Neural cell (in vitro differentiated cells): ENCODE measurements around the gene STAB1. TPM values are rescaled to one million over a fixed set of nuclear protein-coding genes. Genes with fewer than 3 reads are reported as not detected.
"Not testable (repeated sequence)": the region's sequence is repeated elsewhere in the genome, so short reads cannot be mapped to it uniquely, and the experiment has no call there.

Experiments
- H2AFZ ChIP-seq: fragments of 200-600, 300-800 bp; sonication (generic), shearing (Covaris generic); 2 replicates; pipeline ENCODE4 v1.6.0; 2014; ENCODE audit warnings: low read depth, mild to moderate bottlenecking, antibody characterized with exemption, low read length, moderate library complexity
- H3F3A ChIP-seq: fragments of 200-600 bp; shearing (Covaris generic); 2 replicates; pipeline ENCODE4 v1.6.1; 2016; ENCODE audit warnings: mild to moderate bottlenecking, moderate library complexity, mixed read lengths, antibody characterized with exemption, low read length; ENCODE audit not compliant: insufficient read depth, poor library complexity, severe bottlenecking
- H3K27ac ChIP-seq: fragments of 200-600, 300-800 bp; sonication (generic), shearing (Covaris generic); 2 replicates; pipeline ENCODE4 v1.5.1; 2014; ENCODE audit warnings: mild to moderate bottlenecking, low read length, moderate library complexity
- H3K27me3 ChIP-seq: fragments of 300-800, 200-600 bp; sonication (generic), shearing (Covaris generic); 2 replicates; pipeline ENCODE4 v1.6.0; 2014; ENCODE audit warnings: mild to moderate bottlenecking, low read depth, low read length, moderate library complexity; ENCODE audit not compliant: insufficient read depth
- H3K36me3 ChIP-seq: fragments of 300-800, 200-600 bp; sonication (generic), shearing (Covaris generic); 2 replicates; pipeline ENCODE4 v1.5.1; 2014; ENCODE audit warnings: mild to moderate bottlenecking, antibody characterized with exemption, low read length, moderate library complexity; ENCODE audit not compliant: insufficient read depth
- H3K4me2 ChIP-seq: fragments of 300-800, 200-600 bp; sonication (generic), shearing (Covaris generic); 2 replicates; pipeline ENCODE4 v1.6.0; 2014; ENCODE audit warnings: mild to moderate bottlenecking, low read length
- H3K4me3 ChIP-seq: fragments of 300-800, 200-600 bp; sonication (generic), shearing (Covaris generic); 2 replicates; pipeline ENCODE4 v1.5.1; 2014; ENCODE audit warnings: mild to moderate bottlenecking, low read length, moderate library complexity
- H3K79me2 ChIP-seq: fragments of 200-600 bp; shearing (Covaris generic); replicated peaks from 2 replicates; pipeline ENCODE4 v1.6.0; 2014; ENCODE audit warnings: mild to moderate bottlenecking, low read length, moderate library complexity; ENCODE audit not compliant: insufficient read depth
- H3K9ac ChIP-seq: fragments of 300-800, 200-600 bp; sonication (generic), shearing (Covaris generic); 2 replicates; pipeline ENCODE4 v1.6.1; 2016; ENCODE audit warnings: mild to moderate bottlenecking, low read length, mixed read lengths
- H3K9me2 ChIP-seq: fragments of 200-600 bp; shearing (Covaris generic); 2 replicates; pipeline ENCODE4 v1.6.1; 2016; ENCODE audit warnings: mild to moderate bottlenecking, low read length, mixed read lengths; ENCODE audit not compliant: insufficient read depth
- H3K9me3 ChIP-seq: fragments of 200-600, 300-800 bp; sonication (generic), shearing (Covaris generic); 2 replicates; pipeline ENCODE4 v1.6.1; 2016; ENCODE audit warnings: mild to moderate bottlenecking, mixed run types, low read length, moderate library complexity, mixed read lengths
- H4K20me1 ChIP-seq: fragments of 200-600 bp; shearing (Covaris generic); 2 replicates; pipeline ENCODE4 v1.6.1; 2016; ENCODE audit warnings: mild to moderate bottlenecking, mixed run types; ENCODE audit not compliant: insufficient read depth
- CTCF ChIP-seq: fragments of 450-650 bp; IDR thresholded peaks from 2 replicates; pipeline ENCODE4 v1.5.1; 2014; ENCODE audit warnings: antibody characterized with exemption, mild to moderate bottlenecking, moderate library complexity; ENCODE audit not compliant: poor library complexity, severe bottlenecking
- EP300 ChIP-seq: fragments of 450-650 bp; conservative IDR thresholded peaks from 2 replicates; pipeline ENCODE4 v1.6.1; 2014; ENCODE audit warnings: antibody characterized with exemption, mild to moderate bottlenecking, moderate library complexity; ENCODE audit not compliant: poor library complexity, severe bottlenecking
- EZH2 ChIP-seq: fragments of 200-600, 300-800 bp; shearing (Covaris generic), sonication (generic); IDR thresholded peaks from 2 replicates; pipeline ENCODE4 v1.6.1; 2014; ENCODE audit warnings: antibody characterized with exemption, low read length, borderline replicate concordance, mild to moderate bottlenecking; ENCODE audit not compliant: insufficient read depth, poor library complexity, severe bottlenecking
- MXI1 ChIP-seq: fragments of 450-650 bp; conservative IDR thresholded peaks from 2 replicates; pipeline ENCODE4 v1.6.1; 2014; ENCODE audit warnings: antibody characterized with exemption, mild to moderate bottlenecking; ENCODE audit not compliant: poor library complexity, severe bottlenecking
- POLR2AphosphoS5 ChIP-seq: IDR thresholded peaks from 2 replicates; pipeline ENCODE4 v1.6.1; 2012
- RAD21 ChIP-seq: fragments of 450-650 bp; conservative IDR thresholded peaks from 2 replicates; pipeline ENCODE4 v1.6.1; 2014; ENCODE audit warnings: antibody characterized with exemption, mild to moderate bottlenecking, moderate library complexity
- REST ChIP-seq: IDR thresholded peaks from 2 replicates; pipeline ENCODE4 v1.6.1; 2012; ENCODE audit warnings: borderline replicate concordance
- SMC3 ChIP-seq: fragments of 450-650 bp; conservative IDR thresholded peaks from 2 replicates; pipeline ENCODE4 v1.6.1; 2014; ENCODE audit warnings: antibody characterized with exemption, mild to moderate bottlenecking, moderate library complexity; ENCODE audit not compliant: poor library complexity
- TAF1 ChIP-seq: IDR thresholded peaks from 2 replicates; pipeline ENCODE4 v1.6.1; 2012; ENCODE audit warnings: low read depth
- polyA plus RNA-seq: library from polyadenylated mRNA; depleted of rRNA; stranded (reverse); fragments of >200 nt; gene quantifications from 2 replicates; pipeline ENCODE4 v1.2.3, GENCODE V29; 2014

The STAB1 gene
- polyA plus RNA-seq, 1 donor from 2014 or later = 0.28 TPM

DNA sequence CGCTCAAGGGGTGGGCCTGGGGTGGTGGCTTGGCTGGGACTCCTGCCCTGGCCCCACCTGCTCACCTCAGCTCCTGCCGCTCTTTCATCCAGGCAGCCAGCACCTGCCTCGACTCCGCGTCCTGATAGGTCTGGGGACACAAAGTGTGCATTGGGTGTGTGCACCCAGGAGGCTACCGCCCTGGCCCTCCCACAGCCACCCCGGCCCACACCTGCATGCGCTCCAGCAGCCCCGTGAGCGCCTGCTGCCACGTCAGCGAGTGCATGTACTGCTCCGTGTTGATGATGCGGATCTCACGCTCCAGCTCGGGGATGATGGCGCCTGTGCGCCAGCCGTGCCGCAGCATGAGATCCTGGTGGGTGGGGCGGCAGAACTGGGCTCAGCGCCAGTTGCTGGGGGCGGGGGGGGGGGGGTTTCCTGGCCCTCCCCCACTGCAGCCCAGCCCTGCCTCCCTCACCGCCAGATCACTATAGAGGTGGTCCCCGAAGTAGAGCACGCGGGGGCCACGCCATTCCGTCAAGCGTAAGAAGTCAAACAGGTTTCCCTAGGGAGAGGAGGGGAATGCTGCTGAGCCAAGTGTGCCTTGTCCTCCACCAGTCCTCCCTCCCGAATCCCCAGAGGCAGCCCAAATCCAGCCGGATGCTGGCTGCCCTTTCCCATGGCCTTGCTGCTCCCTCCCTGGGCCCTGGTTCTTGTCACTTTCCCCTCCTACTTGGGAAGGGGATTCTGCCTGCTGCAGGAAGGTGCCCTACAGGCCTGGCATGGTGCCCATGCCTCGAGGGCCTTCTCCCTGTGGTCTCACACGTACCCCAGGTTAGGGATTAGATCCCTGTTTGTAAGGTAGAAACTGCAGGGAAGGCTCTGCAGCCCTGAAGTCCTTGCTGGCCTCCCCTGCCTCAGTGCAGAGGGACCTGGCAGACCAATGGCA is 29.9 kb downstream of the STAB1 start:
- no peak for TF ChIP-seq EZH2
- TF ChIP-seq REST = no peak
- no peak for TF ChIP-seq MXI1
- no peak for TF ChIP-seq RAD21
- TF ChIP-seq SMC3 = no peak
- TF ChIP-seq POLR2AphosphoS5 = no peak
- no peak for TF ChIP-seq TAF1
- no peak for TF ChIP-seq CTCF
- no peak for TF ChIP-seq EP300
- Histone ChIP-seq H2AFZ (no peak overlapping the region), H3K27ac (no peak overlapping the region), H3K79me2 (no peaks in the 10 kb centered on the region), H3K27me3 (no peaks in the 10 kb centered on the region), H3K4me3 (no peak overlapping the region), H3K9me2 (no peaks in the 10 kb centered on the region), H3K9ac (no peak overlapping the region), H3K36me3 (no peaks in the 10 kb centered on the region), H3K4me2 (no peak overlapping the region), H4K20me1 (no peaks in the 10 kb centered on the region), H3K9me3 (no peaks in the 10 kb centered on the region), H3F3A (no peaks in the 10 kb centered on the region)

DNA sequence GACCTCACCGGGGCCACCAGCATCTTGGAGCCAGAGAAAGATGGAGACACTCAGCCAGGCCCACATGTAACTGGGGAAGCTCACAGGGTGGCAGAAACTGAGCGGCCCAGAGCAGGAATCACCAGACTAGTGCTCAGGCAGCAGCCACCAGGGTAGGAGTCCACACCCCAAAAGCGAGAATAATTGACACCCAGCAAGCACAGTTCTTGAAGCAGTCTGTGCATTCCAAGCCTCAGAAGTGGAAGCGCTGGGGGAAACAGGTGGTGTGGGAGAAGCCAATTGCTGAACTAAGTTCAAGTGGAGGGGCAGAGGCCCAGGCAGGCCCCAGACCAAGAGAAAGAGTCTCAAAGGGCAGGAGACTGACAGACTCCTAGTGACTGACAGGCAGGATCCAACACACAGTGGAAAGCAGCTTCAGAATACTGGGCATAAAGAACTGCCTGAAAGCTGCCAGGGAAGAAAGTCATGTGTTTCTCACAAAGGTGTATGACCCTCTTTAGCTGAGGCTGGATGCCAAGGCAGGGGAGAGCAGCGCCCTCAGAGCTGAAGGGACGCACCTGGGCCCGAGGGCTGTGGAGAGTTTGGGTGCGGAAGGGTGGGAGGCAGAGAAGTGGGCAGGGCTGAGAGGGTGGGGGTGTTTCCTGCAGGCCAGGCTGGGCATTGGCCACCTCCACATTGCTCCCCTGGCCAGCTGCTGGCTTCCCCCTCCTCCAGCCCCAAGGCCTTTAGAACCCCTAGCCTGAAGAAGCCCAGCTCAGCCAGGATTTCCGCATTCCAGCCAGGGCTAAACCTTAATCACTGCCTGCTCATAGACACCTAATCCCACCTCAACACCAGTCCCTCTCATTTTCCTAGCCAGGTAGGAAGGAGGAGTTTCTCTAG is 30.8 kb downstream of the STAB1 start:
- H3K36me3 ChIP-seq = no peaks in the 10 kb centered on the region
- no peak overlapping the region for H3K27ac ChIP-seq

GRCh38 chr3:52526671-52527038 is 31.5 kb downstream of the STAB1 start:
- H3K9me2 ChIP-seq, H3K4me3 ChIP-seq, H3K9me3 ChIP-seq, H3K79me2 ChIP-seq, H3K4me2 ChIP-seq, H4K20me1 ChIP-seq, H2AFZ ChIP-seq, H3K36me3 ChIP-seq, H3K9ac ChIP-seq, H3K27ac ChIP-seq, H3F3A ChIP-seq, H3K27me3 ChIP-seq: not testable (repeated sequence)

More for the DNA sequence above, 30.8 kb downstream of the STAB1 start:
- Histone ChIP-seq H3K4me2 (no peak overlapping the region), H3F3A (no peaks in the 10 kb centered on the region), H3K9ac (no peak overlapping the region), H2AFZ (no peak overlapping the region), H4K20me1 (no peaks in the 10 kb centered on the region), H3K4me3 (no peak overlapping the region), H3K79me2 (no peaks in the 10 kb centered on the region), H3K27me3 (no peaks in the 10 kb centered on the region), H3K9me3 (no peaks in the 10 kb centered on the region), H3K9me2 (no peaks in the 10 kb centered on the region)
- TF ChIP-seq EZH2 = no peak
- no peak for TF ChIP-seq CTCF
- no peak for TF ChIP-seq TAF1
- TF ChIP-seq RAD21 = no peak
- no peak for TF ChIP-seq MXI1
- no peak for TF ChIP-seq SMC3
